ENCODE measurements around the gene SIGLEC11. TPM values are rescaled to one million over a fixed set of nuclear protein-coding genes. Genes with fewer than 3 reads are reported as not detected.

Gene SIGLEC11
- total RNA-seq, 1 donor from 2014 or later: not detected

GRCh38 chr19:49981603-49982593 lies 20.9 kb upstream of the SIGLEC11 start:
- no peak for DNase-seq (ENCODE audit: low read depth)
- H3K4me3 ChIP-seq (ENCODE audit: low read depth, low read length): no peak overlapping the region
- TF ChIP-seq CTCF (conservative IDR thresholded peaks at IDR 0.05; ENCODE audit: low read depth, low read length): no peak

DNA sequence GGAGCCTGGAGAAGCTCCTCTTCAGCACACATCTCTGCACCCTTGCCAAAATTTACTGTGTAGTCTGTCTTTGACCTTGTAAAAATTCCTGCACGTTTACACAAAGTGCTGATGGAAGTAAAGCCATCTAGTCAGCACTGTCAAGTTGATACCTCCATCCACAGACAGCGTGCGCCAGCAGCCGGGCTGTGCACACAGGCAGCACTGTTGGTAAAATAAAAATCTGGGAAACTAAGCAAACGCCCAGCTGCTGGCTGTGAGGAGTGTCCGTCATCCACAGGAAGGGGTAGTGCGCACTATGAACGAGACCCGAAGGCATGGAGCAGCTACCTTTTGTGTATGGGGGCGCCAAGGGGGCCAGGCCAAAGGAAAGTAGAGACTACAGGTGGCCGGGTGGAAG lies 17.4 kb upstream of the SIGLEC11 start:
- TF ChIP-seq CTCF (conservative IDR thresholded peaks at IDR 0.05; ENCODE audit: low read depth, low read length): no peak
- DNase-seq (ENCODE audit: low read depth): no peak
- no peak overlapping the region for H3K4me3 ChIP-seq (ENCODE audit: low read depth, low read length)

- TF ChIP-seq CTCF (conservative IDR thresholded peaks at IDR 0.05; ENCODE audit: low read depth, low read length): no peak
- no peak overlapping the region for H3K4me3 ChIP-seq (ENCODE audit: low read depth, low read length)
- DNase-seq (ENCODE audit: low read depth): no peak
These were observed 16.9 kb upstream of the SIGLEC11 start for GRCh38 chr19:49977881-49978280.

DNA sequence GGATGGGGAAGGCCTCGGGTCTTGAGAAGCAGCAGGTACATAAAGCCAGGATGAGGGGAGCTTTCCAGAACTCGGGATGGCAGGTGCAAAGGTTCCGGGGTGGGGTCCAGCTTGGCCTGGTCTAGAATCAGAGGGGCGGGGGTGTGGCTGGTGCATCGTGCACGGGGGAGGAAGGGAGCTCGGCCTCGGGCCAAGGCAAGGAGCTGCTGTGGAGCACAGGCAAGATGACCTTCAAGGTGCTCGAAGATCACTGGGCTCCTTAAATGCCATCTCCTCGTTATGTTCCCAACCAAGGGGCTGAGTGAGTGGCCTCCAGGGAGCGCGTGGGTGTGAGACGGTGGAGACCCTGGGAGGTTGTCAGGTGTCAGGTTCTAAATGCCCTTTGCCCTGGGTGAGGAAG lies 16.1 kb upstream of the SIGLEC11 start:
- no peak overlapping the region for H3K4me3 ChIP-seq (ENCODE audit: low read depth, low read length)
- DNase-seq (ENCODE audit: low read depth): no peak
- TF ChIP-seq CTCF (conservative IDR thresholded peaks at IDR 0.05; ENCODE audit: low read depth, low read length): no peak

- no peak for DNase-seq (ENCODE audit: low read depth)
- no peak overlapping the region for H3K4me3 ChIP-seq (ENCODE audit: low read depth, low read length)
- no peak for TF ChIP-seq CTCF (conservative IDR thresholded peaks at IDR 0.05; ENCODE audit: low read depth, low read length)
These were observed 15.5 kb upstream of the SIGLEC11 start for GRCh38 chr19:49976496-49976895.

DNA sequence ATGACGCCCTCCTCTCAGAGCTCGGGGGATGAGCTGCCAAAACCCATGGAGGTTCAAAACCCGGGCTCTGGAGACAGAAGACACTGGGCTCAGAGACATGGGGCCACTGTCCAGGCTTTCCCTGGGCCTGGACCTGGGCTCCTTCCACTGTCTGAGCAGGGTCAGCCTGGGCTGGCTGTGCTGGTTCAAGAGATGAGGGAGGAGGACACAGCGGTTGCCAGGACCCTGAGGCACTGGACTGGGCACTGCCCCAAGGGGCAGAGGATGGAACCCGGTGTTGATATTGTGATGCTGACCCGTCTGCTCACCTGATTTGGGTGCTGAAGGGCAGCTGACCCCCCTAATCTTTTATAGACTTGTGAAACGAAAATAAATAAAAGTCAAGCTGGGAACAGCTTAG lies 14.1 kb upstream of the SIGLEC11 start:
- no peak overlapping the region for H3K4me3 ChIP-seq (ENCODE audit: low read depth, low read length)
- no peak for TF ChIP-seq CTCF (conservative IDR thresholded peaks at IDR 0.05; ENCODE audit: low read depth, low read length)
- no peak for DNase-seq (ENCODE audit: low read depth)

- no peak for TF ChIP-seq CTCF (conservative IDR thresholded peaks at IDR 0.05; ENCODE audit: low read depth, low read length)
- no peak for DNase-seq (ENCODE audit: low read depth)
- H3K4me3 ChIP-seq (ENCODE audit: low read depth, low read length): no peak overlapping the region
These were observed 13.0 kb upstream of the SIGLEC11 start for GRCh38 chr19:49973987-49974386.
